ENCODE results near the gene CDC42SE2.

DNA sequence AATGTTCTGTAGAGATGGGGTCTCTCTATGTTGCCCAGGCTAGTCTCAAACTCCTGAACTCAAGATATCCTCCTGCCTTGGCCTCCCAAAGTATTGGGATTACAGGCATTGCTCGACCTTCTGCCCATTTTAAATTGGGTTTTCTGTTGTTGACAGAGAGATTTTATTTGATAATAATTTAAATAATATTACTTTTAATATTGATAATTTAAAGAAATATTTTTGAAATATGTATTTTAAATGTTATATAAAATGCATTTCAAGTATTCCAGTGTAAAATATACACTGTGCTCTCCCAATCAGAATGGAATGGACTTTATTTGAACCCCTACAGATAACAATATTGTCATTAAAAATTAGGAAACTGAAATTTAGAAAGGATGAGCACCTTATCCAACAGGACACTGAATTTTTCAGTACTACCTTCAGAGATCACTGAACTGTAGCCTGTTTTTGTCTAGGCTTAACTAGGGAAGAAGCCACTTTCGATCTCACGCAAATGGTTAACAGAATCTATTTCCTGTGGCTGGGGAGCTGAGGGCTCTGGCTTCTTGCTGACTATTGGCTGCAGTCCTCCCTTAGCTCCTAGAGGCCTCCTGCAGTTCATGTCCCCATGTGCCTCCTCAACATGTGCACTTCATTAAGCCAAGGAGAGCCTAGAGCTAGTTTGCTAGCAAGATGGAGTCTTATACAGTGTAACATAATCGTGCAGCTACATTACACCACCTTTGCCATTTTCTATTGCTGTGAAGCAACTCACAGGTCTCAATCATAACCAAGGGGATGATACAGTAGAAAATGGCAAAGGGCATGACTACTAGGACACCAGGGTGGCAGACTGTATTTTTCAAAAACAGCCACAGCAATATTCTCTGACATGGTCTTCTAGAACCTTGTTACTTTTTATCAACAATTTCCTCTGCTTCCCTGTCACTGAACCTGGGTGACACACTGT, 150.0 kb downstream of the CDC42SE2 start:
- no peak for TF ChIP-seq POLR2A (IDR thresholded peaks at IDR 0.05)
- TF ChIP-seq, protein P1, sequence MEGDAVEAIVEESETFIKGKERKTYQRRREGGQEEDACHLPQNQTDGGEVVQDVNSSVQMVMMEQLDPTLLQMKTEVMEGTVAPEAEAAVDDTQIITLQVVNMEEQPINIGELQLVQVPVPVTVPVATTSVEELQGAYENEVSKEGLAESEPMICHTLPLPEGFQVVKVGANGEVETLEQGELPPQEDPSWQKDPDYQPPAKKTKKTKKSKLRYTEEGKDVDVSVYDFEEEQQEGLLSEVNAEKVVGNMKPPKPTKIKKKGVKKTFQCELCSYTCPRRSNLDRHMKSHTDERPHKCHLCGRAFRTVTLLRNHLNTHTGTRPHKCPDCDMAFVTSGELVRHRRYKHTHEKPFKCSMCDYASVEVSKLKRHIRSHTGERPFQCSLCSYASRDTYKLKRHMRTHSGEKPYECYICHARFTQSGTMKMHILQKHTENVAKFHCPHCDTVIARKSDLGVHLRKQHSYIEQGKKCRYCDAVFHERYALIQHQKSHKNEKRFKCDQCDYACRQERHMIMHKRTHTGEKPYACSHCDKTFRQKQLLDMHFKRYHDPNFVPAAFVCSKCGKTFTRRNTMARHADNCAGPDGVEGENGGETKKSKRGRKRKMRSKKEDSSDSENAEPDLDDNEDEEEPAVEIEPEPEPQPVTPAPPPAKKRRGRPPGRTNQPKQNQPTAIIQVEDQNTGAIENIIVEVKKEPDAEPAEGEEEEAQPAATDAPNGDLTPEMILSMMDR (IDR thresholded peaks at IDR 0.05) = no peak
- no peak for TF ChIP-seq POLR2AphosphoS5 (IDR thresholded peaks at IDR 0.05)
